DND-41 (cell line): ENCODE measurements around the gene MX2.

ENCODE experiments used
- EZH2 ChIP-seq: IDR thresholded peaks from 3 replicates; pipeline ENCODE4 v1.6.1; 2012; ENCODE audit warnings: borderline replicate concordance, low read depth, mild to moderate bottlenecking, moderate library complexity, low read length, inconsistent platforms; ENCODE audit not compliant: severe bottlenecking
- TF ChIP-seq, protein P1 (sequence below): IDR thresholded peaks from 2 replicates; pipeline ENCODE4 v1.5.1; 2012; ENCODE audit warnings: borderline replicate concordance, low read length, moderate library complexity, mild to moderate bottlenecking; ENCODE audit not compliant: poor library complexity, severe bottlenecking; ENCODE audit errors: extremely low read depth

DNA sequence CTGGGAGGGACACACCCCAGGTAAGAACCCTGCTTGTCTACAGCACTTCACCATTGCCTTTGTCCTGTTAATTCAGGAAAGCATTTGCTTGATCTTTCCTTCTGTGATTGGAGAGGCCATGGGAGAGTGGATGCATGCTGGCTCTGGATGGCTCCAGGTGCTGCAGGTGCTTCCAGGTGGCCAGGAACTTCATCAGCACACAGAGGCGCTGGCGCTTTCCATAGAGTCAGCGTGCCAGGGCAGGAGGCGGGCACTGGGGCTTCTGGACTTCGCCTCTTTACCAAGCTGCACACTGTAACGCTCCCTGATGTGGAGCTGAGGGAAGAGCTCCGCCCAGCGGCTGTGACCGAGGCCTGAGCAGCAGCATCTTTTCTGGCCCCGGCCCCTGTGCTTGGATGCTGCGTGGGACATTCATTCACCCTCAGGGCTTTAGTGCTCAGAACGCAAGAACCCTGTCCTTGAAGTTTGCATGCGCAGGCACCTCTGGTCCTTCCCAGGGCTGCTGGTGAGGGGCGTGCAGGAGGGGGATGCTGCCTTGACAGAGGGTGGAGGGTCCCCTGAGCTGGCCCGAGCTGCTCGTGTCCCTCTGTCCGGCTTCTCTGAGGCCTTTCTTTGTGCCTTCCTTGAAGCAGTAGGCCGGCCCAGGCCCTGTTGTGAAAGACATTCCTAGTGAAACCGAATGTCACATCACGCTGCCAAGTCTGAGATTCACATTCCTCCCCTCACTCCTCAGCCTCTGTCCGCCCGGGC, 1.6 kb upstream of the MX2 start:
- TF ChIP-seq, protein P1, sequence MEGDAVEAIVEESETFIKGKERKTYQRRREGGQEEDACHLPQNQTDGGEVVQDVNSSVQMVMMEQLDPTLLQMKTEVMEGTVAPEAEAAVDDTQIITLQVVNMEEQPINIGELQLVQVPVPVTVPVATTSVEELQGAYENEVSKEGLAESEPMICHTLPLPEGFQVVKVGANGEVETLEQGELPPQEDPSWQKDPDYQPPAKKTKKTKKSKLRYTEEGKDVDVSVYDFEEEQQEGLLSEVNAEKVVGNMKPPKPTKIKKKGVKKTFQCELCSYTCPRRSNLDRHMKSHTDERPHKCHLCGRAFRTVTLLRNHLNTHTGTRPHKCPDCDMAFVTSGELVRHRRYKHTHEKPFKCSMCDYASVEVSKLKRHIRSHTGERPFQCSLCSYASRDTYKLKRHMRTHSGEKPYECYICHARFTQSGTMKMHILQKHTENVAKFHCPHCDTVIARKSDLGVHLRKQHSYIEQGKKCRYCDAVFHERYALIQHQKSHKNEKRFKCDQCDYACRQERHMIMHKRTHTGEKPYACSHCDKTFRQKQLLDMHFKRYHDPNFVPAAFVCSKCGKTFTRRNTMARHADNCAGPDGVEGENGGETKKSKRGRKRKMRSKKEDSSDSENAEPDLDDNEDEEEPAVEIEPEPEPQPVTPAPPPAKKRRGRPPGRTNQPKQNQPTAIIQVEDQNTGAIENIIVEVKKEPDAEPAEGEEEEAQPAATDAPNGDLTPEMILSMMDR, result no peak
- no peak for TF ChIP-seq EZH2
